Heart left ventricle (tissue), 13 donors: Measurements from ENCODE around the gene CCNE1.
"Not testable (repeated sequence)": the region's sequence is repeated elsewhere in the genome, so short reads cannot be mapped to it uniquely, and the experiment has no call there.

Experiments used
- POLR2A ChIP-seq, 2 donors: fragments of 450-650 bp; IDR thresholded peaks; one replicate each; pipeline ENCODE4 v1.6.1; 2017; ENCODE audit warnings: antibody characterized with exemption in 2 of 2, mild to moderate bottlenecking in 2 of 2, moderate library complexity in 2 of 2
- TF ChIP-seq, protein P1 (sequence below), 12 donors: fragments of 200-600 bp; sonication (generic) in 4 of 12; IDR thresholded peaks; one replicate each; pipeline versions ENCODE4 v1.5.0 to v1.8.0; 2018 to 2022; ENCODE audit warnings: antibody characterized with exemption in 12 of 12, mild to moderate bottlenecking in 5 of 12
- donor health status: ischemic (EF 13 %, LVEDD 7.1; RV severe dilation, severe dysfunction).
- donor health status: DM: no; HTN: yes; CAD: no.
- donor health status: DM: no; HTN: no; CAD: no.
- donor health status: ischemic (EF 25% LVEDD 6.9; RV normal size, moderate dysfunction).
- donor health status: ischemic (EF 25% LVEDD 5.7; RV mildly dilated, moderate dysfunction).
- donor health status: ischemic (EF 35%, LVEDD 5.7; RV mildly dilated, moderate dysfunction).
- donor health status: nonischemic (EF 11% LVEDD 7.7; RV severe dilation, severe dysfunction).
- donor health status: DM: yes; HTN: yes; CAD: no.
- donor health status: PGD.
- donor health status: ischemic (EF 29% LVEDD 5.4; RV normal size, mild dysfunction).
- donor health status: nonischemic (EF 23%, LVEDD 6.1; RV moderate dilation, normal function).

DNA sequence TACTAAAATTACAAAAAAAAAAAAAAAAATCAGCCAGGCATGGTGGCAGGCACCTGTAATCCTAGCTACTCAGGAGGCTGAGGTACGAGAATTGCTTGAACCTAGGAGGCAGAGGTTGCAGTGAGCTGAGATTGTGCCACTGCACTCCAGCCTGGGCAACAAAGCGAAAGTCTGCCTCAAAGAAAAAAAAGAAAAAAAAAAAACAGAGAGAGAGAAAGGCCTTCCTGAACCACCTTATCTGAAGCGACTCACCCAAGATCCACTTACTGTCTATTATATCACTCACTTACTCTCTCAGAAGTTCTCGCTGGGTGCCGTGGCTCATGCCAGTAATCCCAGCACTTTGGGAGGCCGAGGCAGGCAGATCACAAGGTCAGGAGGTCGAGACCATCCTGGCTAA, 17.3 kb upstream of the CCNE1 start:
- TF ChIP-seq, protein P1, sequence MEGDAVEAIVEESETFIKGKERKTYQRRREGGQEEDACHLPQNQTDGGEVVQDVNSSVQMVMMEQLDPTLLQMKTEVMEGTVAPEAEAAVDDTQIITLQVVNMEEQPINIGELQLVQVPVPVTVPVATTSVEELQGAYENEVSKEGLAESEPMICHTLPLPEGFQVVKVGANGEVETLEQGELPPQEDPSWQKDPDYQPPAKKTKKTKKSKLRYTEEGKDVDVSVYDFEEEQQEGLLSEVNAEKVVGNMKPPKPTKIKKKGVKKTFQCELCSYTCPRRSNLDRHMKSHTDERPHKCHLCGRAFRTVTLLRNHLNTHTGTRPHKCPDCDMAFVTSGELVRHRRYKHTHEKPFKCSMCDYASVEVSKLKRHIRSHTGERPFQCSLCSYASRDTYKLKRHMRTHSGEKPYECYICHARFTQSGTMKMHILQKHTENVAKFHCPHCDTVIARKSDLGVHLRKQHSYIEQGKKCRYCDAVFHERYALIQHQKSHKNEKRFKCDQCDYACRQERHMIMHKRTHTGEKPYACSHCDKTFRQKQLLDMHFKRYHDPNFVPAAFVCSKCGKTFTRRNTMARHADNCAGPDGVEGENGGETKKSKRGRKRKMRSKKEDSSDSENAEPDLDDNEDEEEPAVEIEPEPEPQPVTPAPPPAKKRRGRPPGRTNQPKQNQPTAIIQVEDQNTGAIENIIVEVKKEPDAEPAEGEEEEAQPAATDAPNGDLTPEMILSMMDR (IDR thresholded peaks at IDR 0.05), result not testable (repeated sequence)
- TF ChIP-seq POLR2A (IDR thresholded peaks at IDR 0.05), result not testable (repeated sequence)
